Effector memory CD4-positive, alpha-beta T cell (primary cell): ENCODE measurements around the gene SOCS1.
"Not testable (repeated sequence)": the region's sequence is repeated elsewhere in the genome, so short reads cannot be mapped to it uniquely, and the experiment has no call there.

Experiments
- DNase-seq, 3 donors: peaks; one replicate each; pipeline ENCODE4 v3.0.0-alpha.2; 2020
- H3K27ac ChIP-seq: 2 replicates; pipeline ENCODE4 v1.7.0; 2013; ENCODE audit warnings: mild to moderate bottlenecking, low read length, moderate library complexity; ENCODE audit not compliant: insufficient read depth, poor library complexity, severe bottlenecking
- H3K27me3 ChIP-seq: replicated peaks from 2 replicates; pipeline ENCODE4 v1.7.0; 2013; ENCODE audit warnings: mild to moderate bottlenecking, low read length; ENCODE audit not compliant: insufficient read depth, control insufficient read depth, poor library complexity, severe bottlenecking
- H3K36me3 ChIP-seq: 2 replicates; pipeline ENCODE4 v1.7.0; 2013; ENCODE audit warnings: mild to moderate bottlenecking, low read length, moderate library complexity; ENCODE audit not compliant: control insufficient read depth, insufficient read depth
- H3K4me1 ChIP-seq: 2 replicates; pipeline ENCODE4 v1.7.0; 2013; ENCODE audit warnings: low read length, mild to moderate bottlenecking; ENCODE audit not compliant: control insufficient read depth, insufficient read depth, poor library complexity, severe bottlenecking
- H3K4me3 ChIP-seq: 2 replicates; pipeline ENCODE4 v1.7.0; 2013; ENCODE audit warnings: low read length, low read depth, mild to moderate bottlenecking; ENCODE audit not compliant: insufficient read depth, poor library complexity, severe bottlenecking
- H3K9me3 ChIP-seq: 2 replicates; pipeline ENCODE4 v1.7.0; 2013; ENCODE audit warnings: mild to moderate bottlenecking, low read length, moderate library complexity; ENCODE audit not compliant: control insufficient read depth

SOCS1 gene

DNA sequence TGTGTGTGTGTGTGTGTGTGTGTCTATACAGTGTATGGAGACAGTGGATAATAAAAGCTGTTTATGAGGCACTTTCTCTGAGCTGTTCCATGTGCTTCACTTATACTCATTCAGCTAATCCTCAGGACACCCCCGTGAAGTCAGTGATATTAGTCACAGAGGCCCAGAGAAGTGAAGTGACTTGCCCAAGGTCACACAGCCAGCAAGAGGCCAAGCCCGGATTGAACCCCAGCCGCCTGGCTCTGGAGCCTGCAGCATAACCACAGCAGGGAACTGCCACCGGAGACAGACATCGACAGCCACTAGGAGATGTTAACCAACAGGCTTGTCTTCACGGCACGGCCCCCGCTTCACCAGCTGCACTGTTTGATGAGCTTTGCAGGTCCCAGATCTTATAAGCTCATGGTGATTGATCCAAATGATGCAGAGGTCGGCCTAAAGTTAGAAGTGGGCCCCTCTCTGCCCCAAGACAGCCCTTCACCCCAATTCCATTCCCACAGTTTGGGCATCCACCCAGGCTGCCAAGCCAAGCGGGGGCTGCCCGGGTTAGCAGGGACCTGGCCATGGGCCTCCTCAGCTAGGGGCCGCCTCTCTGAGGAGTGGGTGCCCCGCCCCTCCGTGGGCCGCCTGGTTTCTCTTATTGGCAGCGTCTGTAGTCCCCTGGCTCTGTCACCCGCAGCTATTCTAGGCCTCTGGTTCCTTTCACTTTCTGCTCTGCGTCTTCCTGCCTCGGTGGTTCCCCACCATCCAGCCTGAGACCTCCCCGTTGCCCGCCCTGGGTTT lies 30.9 kb downstream of the SOCS1 start:
- H3K27ac ChIP-seq = peak overlapping the region; percentile 82
- peaks cover 30% of the 10 kb centered on the region for H3K4me1 ChIP-seq
- H3K9me3 ChIP-seq = no peaks in the 10 kb centered on the region
- peak; percentile 58 to 74 (median 63) for DNase-seq
- no peaks in the 10 kb centered on the region for H3K36me3 ChIP-seq
- H3K4me3 ChIP-seq = peak overlapping the region; percentile 31
- no peaks in the 10 kb centered on the region for H3K27me3 ChIP-seq

DNA sequence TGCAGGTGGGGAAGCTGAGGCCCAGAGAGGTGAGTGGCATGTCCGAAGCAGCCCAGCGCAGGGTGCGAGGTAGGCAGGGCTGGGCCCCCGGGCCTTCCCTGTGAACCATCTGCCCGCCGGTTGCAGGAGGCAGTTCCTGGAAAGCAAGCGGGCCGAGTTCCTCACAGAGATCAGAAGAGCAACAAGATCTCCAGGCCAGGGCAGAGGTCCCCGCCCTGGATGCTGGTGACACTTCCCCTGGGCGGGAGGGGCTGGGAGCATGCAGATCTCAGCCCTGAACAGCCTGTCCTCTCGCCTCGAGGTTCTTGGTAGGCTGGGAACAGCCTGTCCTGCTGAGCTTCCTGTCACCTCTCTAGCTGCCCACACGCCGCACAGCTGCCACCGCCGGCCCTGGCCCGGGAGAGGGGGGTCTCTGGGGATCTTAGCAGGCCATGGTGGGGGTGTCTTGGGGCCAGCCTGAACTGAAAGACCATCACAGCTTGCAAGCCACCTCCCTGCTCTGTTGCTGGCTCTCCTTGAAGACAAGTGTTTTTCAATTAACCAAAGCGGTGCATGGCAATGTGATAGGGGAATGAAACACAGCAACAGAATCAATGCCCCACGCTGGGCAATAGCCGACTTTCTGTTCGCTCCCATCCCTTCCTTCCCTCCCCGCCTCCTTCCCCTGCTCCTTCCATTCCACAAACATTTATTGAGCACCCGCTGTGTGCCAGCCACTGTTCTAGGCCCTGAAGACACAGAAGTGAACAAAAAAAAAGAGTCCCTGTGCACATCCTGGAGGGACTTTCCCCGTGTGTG lies 31.7 kb downstream of the SOCS1 start:
- Histone ChIP-seq H3K4me3 (no peak overlapping the region), H3K36me3 (no peaks in the 10 kb centered on the region), H3K9me3 (no peaks in the 10 kb centered on the region), H3K27ac (peak overlapping the region; percentile 82), H3K27me3 (no peaks in the 10 kb centered on the region), H3K4me1 (peaks cover 30% of the 10 kb centered on the region)
- peak; percentile 16 to 37 (median 32) for DNase-seq

DNA sequence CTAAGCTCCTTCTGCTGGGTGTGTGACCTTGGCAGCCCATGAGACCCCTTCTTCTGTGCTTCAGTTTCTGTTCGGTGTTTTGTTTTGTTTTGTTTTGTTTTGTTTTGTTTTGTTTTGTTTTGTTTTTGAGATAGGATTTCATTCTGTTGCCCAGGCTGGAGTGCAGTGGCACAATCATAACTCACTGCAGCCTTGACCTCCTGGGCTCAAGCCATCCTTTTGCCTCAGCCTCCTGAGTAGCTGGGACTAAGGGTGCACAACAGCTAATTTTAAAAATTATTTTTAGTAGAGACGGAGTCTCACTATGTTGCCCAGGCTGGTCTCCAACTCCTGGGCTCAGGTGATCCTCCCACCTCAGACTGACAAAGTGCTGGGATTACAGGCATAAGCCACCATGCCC lies 35.5 kb downstream of the SOCS1 start:
- DNase-seq, H3K4me3 ChIP-seq, H3K36me3 ChIP-seq, H3K27ac ChIP-seq, H3K9me3 ChIP-seq, H3K27me3 ChIP-seq: not testable (repeated sequence)
- peaks cover 25% of the 10 kb centered on the region for H3K4me1 ChIP-seq

DNA sequence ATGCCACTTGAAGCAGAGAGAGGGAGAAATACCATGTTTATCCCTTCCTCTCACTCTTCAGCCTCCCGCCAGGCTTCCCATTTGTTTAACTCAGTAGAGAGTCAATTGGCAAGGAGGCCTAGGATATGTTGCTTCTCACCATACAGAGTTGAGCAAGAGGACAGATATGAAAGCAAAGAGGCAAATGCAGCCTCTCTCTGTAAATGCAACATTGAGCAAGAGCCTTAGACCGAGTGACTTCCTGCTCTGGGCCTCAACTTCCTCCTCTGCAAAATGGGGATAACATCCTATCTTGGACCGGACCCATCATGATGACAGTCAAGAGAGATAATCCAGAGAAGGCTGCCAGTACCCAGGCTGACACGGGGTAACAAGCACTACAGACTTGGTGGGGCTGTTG lies 36.8 kb downstream of the SOCS1 start:
- no peak for DNase-seq

DNA sequence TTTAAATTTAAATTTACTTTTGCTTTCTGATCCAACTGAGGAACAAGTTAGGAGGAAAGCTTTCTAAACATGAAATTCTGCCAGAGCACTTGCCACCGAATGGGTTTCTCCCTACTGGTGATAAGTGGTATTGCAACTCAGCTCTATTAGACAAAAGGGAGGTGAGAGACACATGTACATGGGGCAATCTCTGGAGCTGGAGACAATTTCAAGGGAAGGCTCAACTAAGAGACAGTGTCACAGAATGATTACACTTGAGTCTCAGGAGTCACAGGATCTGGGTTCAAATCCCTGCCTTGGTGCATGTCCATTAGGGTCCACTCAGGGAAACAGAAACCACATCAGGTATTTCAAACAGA lies 37.4 kb downstream of the SOCS1 start:
- Histone ChIP-seq H3K4me1 (peaks cover 6% of the 10 kb centered on the region), H3K9me3 (peaks cover 6% of the 10 kb centered on the region), H3K27ac (no peak overlapping the region), H3K4me3 (no peak overlapping the region), H3K36me3 (no peaks in the 10 kb centered on the region), H3K27me3 (no peaks in the 10 kb centered on the region)
- no peak for DNase-seq

More for the DNA sequence above, 36.8 kb downstream of the SOCS1 start:
- Histone ChIP-seq H3K4me1 (peaks cover 12% of the 10 kb centered on the region), H3K9me3 (peaks cover 6% of the 10 kb centered on the region), H3K4me3 (no peak overlapping the region), H3K36me3 (no peaks in the 10 kb centered on the region), H3K27ac (no peak overlapping the region), H3K27me3 (no peaks in the 10 kb centered on the region)

DNA sequence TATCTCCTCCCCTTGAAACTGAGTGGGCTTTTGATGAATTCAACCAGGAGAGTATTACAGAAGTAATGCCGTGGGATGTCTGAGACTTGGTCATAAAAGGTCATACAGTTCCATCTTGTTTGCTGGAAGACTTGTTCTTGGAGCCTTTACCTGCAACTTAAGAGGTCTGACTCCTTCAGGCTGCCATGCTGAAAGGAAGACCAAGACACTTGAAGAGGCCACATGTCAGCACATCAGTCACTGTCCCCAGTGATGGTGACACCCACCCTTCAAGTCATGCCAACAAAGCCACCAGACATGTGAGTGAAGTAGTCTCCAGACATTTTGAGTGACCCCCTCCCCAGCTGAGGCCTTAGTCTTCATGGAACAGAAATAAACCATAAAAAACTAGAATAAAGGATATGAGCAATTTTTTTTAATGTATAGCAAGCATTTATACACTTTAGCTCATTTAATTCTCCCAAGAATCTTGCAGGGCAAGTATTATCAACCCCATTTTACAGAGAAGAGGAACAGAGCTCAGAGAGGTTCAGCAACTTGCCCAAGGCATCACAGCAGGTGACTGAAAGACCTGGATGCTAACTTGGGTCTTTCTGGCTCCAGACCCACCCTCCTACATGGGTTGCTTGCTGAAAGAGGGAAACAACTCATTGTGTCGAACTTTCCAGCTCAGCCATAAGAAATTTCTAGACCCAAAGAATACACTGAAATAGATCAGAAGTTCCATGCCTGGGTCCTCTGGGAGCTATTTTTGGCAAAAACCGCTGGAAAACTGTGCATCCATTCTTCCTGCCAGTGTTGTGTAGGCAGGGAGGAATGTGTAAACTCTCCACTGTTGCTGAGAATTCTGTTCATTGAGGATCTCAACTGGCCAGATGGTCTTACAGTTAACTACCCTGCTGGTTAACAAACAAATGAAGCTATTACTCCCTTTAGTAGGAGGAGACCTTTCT lies 38.1 kb downstream of the SOCS1 start:
- Histone ChIP-seq H3K4me1 (no peaks in the 10 kb centered on the region), H3K36me3 (no peaks in the 10 kb centered on the region), H3K4me3 (no peak overlapping the region), H3K27me3 (no peaks in the 10 kb centered on the region), H3K27ac (no peak overlapping the region), H3K9me3 (peaks cover 6% of the 10 kb centered on the region)
- DNase-seq = no peak

DNA sequence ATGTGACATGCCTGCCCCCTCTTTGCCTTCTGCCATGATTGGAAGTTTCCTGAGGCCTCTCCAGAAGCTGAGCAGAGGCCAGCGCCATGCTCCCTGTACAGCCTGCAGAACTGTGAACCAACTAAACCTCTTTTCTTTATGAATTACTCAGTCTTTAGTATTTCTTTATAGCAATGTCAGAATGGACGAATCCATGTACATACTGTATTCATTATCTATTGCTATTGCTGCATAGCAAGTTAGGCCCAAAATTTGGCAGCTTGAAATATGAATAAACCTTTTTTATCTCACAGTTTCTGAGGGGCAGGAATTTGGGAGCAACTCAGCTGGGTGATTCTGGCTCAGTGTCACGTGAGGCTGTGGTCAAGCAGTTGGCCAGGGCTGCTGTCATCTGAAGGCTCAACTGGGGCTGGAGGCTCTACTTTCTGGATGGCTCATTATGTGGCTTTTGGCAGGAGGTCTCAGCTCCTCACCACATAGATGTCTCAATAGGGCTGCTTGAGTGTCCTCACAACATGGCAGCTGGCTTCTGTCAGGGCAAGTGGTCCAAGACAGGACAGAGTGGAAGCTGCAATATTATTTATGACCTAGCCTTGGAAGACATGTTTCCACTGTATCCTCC lies 40.0 kb downstream of the SOCS1 start:
- DNase-seq = no peak
- no peaks in the 10 kb centered on the region for H3K4me1 ChIP-seq
- H3K36me3 ChIP-seq = no peaks in the 10 kb centered on the region
- no peak overlapping the region for H3K4me3 ChIP-seq
- H3K27ac ChIP-seq = no peak overlapping the region
- no peaks in the 10 kb centered on the region for H3K27me3 ChIP-seq
- H3K9me3 ChIP-seq = peaks cover 6% of the 10 kb centered on the region

DNA sequence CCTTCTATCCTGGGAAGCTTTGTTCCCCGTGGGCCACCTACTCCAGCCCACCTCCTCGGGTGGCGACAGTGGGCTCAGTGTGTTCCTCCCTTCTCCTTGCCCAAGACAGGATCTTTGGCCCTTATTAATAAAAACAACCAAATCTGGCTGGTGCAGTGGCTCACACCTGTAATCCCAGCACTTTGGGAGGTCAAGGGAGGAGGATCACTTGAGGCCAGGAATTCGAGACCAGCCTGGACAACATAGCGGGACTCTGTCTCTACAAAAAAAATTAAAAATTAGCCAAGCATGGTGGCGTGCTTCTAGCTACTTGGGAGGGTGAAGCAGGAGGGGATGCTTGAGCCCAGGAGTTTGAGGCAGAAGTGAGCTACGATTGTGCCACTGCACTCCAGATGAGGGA lies 42.2 kb downstream of the SOCS1 start:
- Histone ChIP-seq H3K27ac (no peak overlapping the region), H3K4me3 (no peak overlapping the region), H3K9me3 (peaks cover 6% of the 10 kb centered on the region), H3K36me3 (no peaks in the 10 kb centered on the region), H3K27me3 (no peaks in the 10 kb centered on the region), H3K4me1 (no peaks in the 10 kb centered on the region)
- DNase-seq = no peak

DNA sequence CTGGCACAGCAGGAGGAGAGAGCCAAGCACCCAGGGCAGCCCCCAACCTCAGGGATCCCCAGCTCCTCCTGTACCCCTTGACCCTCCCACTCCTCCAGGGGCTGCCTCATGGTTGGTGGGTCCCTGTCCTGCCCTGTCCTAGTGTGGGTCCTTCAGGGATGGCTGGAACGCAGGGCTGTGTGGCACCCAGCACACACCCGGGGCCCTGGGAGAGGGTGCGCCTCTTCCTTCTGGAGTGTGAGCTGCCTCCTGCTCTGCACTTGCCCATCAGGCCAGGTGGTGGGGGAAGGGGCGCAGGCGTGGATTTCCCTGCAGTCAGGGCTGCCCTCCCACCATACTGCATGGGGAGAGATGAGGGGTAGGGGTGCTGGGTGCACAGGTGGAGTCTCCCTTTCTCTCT lies 42.6 kb downstream of the SOCS1 start:
- Histone ChIP-seq H3K36me3 (no peaks in the 10 kb centered on the region), H3K4me3 (no peak overlapping the region), H3K27me3 (no peaks in the 10 kb centered on the region), H3K9me3 (peaks cover 2% of the 10 kb centered on the region), H3K27ac (no peak overlapping the region), H3K4me1 (no peaks in the 10 kb centered on the region)
- DNase-seq = no peak
